WERI-Rb-1 (cell line): ENCODE measurements around the gene RAB4B.
"Not testable (repeated sequence)": the region's sequence is repeated elsewhere in the genome, so short reads cannot be mapped to it uniquely, and the experiment has no call there.

ENCODE experiments used
- DNase-seq: peaks from one replicate; pipeline ENCODE4 v3.0.0-alpha.2; 2020
- H3K27ac ChIP-seq: fragments of 250-450 bp; sonication (Bioruptor Pico); 2 replicates; pipeline ENCODE4 v1.5.1; 2020; ENCODE audit warnings: mild to moderate bottlenecking, moderate library complexity
- H3K27me3 ChIP-seq: fragments of 250-450 bp; sonication (Bioruptor Pico); 2 replicates; pipeline ENCODE4 v1.5.1; 2021; ENCODE audit warnings: mild to moderate bottlenecking, low read depth, moderate library complexity; ENCODE audit not compliant: insufficient read depth, severe bottlenecking
- H3K36me3 ChIP-seq: fragments of 250-450 bp; sonication (Bioruptor Pico); 2 replicates; pipeline ENCODE4 v1.5.1; 2020; ENCODE audit warnings: mild to moderate bottlenecking, moderate library complexity
- H3K4me3 ChIP-seq: 2 replicates; pipeline ENCODE4 v1.5.1; 2011; ENCODE audit warnings: low read depth, mild to moderate bottlenecking, control low read depth, low read length
- H3K9me3 ChIP-seq: fragments of 250-450 bp; sonication (Bioruptor Pico); 2 replicates; pipeline ENCODE4 v1.5.1; 2021; ENCODE audit warnings: mild to moderate bottlenecking, moderate library complexity; ENCODE audit not compliant: severe bottlenecking
- CTCF ChIP-seq: IDR thresholded peaks from 2 replicates; pipeline ENCODE4 v1.5.1; 2011; ENCODE audit warnings: low read depth, mild to moderate bottlenecking, control low read depth, inconsistent platforms, low read length

RAB4B gene

GRCh38 chr19:40827386-40828247 is 49.6 kb downstream of the RAB4B start:
- Histone ChIP-seq H3K27ac (no peak overlapping the region), H3K36me3 (0 out of 2 replicates have a peak, but pooled peaks cover 3% of the 10 kb centered on the region), H3K9me3 (no peaks in the 10 kb centered on the region), H3K27me3 (no peaks in the 10 kb centered on the region), H3K4me3 (no peak overlapping the region)
- no peak for DNase-seq
- no peak for TF ChIP-seq CTCF

- no peak for TF ChIP-seq CTCF
- Histone ChIP-seq H3K4me3 (no peak overlapping the region), H3K36me3 (0 out of 2 replicates have a peak, but pooled peaks cover 3% of the 10 kb centered on the region), H3K9me3 (no peaks in the 10 kb centered on the region), H3K27ac (no peak overlapping the region), H3K27me3 (no peaks in the 10 kb centered on the region)
- no peak for DNase-seq
Measured at GRCh38 chr19:40829205-40829604, 51.2 kb downstream of the RAB4B start.

GRCh38 chr19:40830741-40831140 is 52.7 kb downstream of the RAB4B start:
- H3K27me3 ChIP-seq, H3K4me3 ChIP-seq, DNase-seq, H3K36me3 ChIP-seq, H3K27ac ChIP-seq, H3K9me3 ChIP-seq: not testable (repeated sequence)

GRCh38 chr19:40831502-40832430 is 53.7 kb downstream of the RAB4B start:
- TF ChIP-seq CTCF, result no peak
- H3K27ac ChIP-seq, result no peak overlapping the region
- no peaks in the 10 kb centered on the region for H3K27me3 ChIP-seq
- 0 out of 2 replicates have a peak, but pooled peaks cover 3% of the 10 kb centered on the region for H3K36me3 ChIP-seq
- no peak for DNase-seq
- no peaks in the 10 kb centered on the region for H3K9me3 ChIP-seq
- no peak overlapping the region for H3K4me3 ChIP-seq

- DNase-seq, H3K4me3 ChIP-seq, H3K27ac ChIP-seq, H3K36me3 ChIP-seq, H3K27me3 ChIP-seq, H3K9me3 ChIP-seq: not testable (repeated sequence)
Measured at GRCh38 chr19:40832431-40832790, 54.4 kb downstream of the RAB4B start.

GRCh38 chr19:40833728-40834533 is 55.9 kb downstream of the RAB4B start:
- not testable (repeated sequence) for H3K27me3 ChIP-seq, H3K4me3 ChIP-seq, H3K36me3 ChIP-seq, H3K27ac ChIP-seq, H3K9me3 ChIP-seq, DNase-seq
